NB4 (cell line): ENCODE data around the gene PTPRD.

ENCODE experiments used
- DNase-seq: peaks from one replicate; pipeline ENCODE4 v3.0.0; 2010; ENCODE audit warnings: low read depth
- H3K4me3 ChIP-seq: one replicate; pipeline ENCODE4 v1.5.1; 2011; ENCODE audit warnings: mild to moderate bottlenecking, low read depth, low read length, moderate library complexity
- CTCF ChIP-seq: IDR thresholded peaks from one replicate; pipeline ENCODE4 v1.5.1; 2012; ENCODE audit warnings: low read depth, low read length
- MAX ChIP-seq: IDR thresholded peaks from 2 replicates; pipeline ENCODE4 v1.6.1; 2011; ENCODE audit warnings: low read depth, low read length
- MYC ChIP-seq: IDR thresholded peaks from 2 replicates; pipeline ENCODE4 v1.6.1; 2011; ENCODE audit warnings: low read depth, low read length
- POLR2A ChIP-seq: IDR thresholded peaks from 2 replicates; pipeline ENCODE4 v1.6.1; 2011; ENCODE audit warnings: mild to moderate bottlenecking; ENCODE audit not compliant: insufficient read length; ENCODE audit errors: extremely low read depth

Gene PTPRD

GRCh38 chr9:8879284-8879683, 1733.5 kb downstream of the PTPRD start:
- TF ChIP-seq MAX (no peak), POLR2A (no peak), CTCF (no peak), MYC (no peak)
- no peak overlapping the region for H3K4me3 ChIP-seq
- no peak for DNase-seq

GRCh38 chr9:8877753-8878494, 1734.9 kb downstream of the PTPRD start:
- no peak for TF ChIP-seq MYC
- H3K4me3 ChIP-seq = no peak overlapping the region
- DNase-seq = no peak

GRCh38 chr9:8876303-8876702, 1736.5 kb downstream of the PTPRD start:
- TF ChIP-seq MAX (no peak), POLR2A (no peak), MYC (no peak), CTCF (no peak)
- no peak overlapping the region for H3K4me3 ChIP-seq
- no peak for DNase-seq

GRCh38 chr9:8874482-8874881, 1738.3 kb downstream of the PTPRD start:
- TF ChIP-seq POLR2A (no peak), MYC (no peak), MAX (no peak), CTCF (no peak)
- H3K4me3 ChIP-seq = no peak overlapping the region
- DNase-seq = no peak

GRCh38 chr9:8872802-8873201, 1740.0 kb downstream of the PTPRD start:
- H3K4me3 ChIP-seq = no peak overlapping the region
- no peak for DNase-seq
- TF ChIP-seq MYC (no peak), CTCF (no peak), POLR2A (no peak), MAX (no peak)

GRCh38 chr9:8871796-8872445, 1740.9 kb downstream of the PTPRD start:
- H3K4me3 ChIP-seq = no peak overlapping the region
- no peak for DNase-seq
- no peak for TF ChIP-seq CTCF
